Measurements from ENCODE around the gene ZFYVE21.
A peak's percentile ranks its signal among the peaks of the same experiment; 100 is the strongest.

The ZFYVE21 gene

DNA sequence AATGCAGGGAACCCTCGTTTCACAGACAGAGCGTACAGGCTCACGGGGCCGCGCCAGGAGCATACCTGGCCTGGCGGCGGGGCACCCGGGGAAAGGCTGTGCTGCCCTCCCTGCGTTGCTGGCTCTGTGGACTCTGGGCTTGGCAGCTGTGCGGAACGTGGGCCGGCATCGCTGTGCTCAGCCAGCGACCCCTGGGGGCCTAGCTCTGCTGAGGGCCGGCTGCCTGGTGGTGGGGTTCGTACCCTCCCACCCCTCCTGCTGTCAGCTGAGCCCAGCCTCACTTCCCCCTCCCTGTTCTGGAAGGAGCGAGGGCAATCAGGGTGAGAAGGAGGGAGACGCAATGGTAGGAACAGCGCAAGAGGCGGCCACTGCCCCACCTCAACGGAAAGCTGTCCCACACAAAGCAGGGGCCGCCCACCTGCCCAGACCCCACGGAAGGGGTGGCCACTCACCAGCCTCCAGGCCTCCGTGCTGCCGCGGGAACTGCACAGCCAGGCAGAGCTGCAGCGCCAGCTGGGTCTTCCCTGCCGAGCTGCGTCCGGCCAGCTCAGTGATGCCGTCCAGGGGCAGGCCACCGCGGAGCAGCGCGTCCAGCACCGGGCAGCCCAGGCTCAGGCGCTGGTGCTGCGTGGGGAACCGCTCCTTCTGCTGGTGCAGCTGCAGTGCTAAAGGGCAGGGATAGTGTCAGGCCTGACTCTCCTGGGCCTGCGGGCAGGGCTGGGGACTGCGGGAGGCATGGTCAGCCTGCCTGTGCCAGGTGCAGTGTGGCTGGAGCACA lies 8.9 kb upstream of the ZFYVE21 start:
- no peak for DNase-seq

DNA sequence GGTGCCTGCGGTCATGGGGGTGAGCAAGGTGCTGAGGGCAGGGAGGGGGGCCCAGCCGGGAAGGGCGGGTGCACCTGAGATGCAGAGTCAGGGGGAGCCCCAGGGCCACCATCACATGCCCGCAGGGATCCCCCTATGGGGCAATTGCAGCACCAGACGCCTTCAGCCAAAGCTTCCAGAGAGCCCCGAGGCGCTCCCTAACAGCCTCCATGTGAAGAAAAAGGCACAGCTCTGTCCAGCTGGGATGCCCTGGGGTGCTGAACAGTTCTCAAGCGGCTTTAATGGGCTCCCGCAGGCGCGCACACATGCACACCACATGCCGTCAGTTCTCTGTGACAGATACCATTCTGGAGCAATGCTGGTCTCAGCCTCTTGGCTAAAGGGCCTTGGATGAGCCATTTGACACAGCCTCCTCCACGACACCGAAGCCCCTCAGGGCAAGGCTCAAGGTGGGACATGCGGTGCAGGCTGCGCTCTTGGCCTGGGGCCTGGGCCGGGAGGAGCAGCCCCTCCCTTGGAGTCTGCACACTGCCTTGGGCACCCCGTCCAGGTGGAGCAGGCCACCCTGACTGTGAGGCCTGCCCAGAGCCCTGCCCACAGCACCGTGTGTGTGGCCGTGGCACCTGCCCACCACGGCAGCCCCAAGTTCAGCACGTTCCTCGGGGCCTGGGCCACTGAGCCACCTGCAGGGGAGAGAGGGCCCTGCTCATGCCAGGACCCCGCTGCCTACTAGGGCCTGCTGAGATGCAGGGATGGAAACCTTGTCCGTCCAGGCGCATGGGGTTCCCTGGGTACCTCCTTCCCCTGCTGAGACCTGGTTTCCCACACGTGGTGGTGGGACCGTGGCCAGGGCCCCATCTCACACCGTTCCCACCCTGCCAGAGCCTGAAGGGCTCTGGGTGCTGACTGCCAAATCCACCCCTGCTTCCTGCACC lies 8.0 kb upstream of the ZFYVE21 start:
- no peak for DNase-seq

DNA sequence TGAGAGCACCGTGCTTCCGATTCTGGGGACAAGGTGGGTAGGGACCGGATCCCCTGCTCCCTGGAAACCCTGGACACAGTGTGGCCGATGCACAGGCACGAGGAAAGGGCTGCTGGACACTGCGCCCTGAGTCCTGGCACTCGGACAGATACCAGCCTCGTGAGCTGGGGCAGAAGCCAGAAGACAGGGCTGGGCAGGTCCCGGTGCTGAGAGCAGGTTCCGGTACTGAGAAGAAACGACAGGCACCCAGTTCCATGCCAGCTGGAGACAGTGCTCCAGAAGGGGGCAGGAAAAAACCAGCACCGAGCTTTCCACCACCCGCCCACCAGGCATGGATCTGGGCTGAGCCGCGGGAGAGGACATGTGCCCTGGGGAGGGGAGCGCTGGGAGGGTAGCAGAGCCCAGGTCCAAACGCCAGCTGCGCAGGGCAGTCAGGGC lies 6.8 kb upstream of the ZFYVE21 start:
- no peak for DNase-seq

DNA sequence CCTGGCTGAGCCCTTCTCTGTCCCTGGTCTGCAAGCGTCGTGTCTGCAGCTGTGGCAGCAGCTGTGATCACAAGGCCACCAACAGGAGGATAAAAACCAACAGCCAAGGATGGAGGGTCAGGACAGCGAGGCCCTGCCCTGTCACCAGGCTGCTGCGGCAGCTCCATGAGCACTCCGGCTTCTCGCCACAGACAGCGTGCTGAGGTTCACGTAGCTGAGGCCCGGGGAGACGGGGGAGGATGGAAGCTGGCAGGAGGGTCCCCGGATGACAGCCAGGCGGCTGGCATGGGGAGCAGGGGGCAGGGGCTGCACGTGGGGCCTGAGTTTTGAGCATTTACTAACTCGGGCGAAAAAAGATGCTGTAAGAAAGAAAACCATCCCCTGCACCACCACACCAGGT lies 5.8 kb upstream of the ZFYVE21 start:
- no peak for DNase-seq

DNA sequence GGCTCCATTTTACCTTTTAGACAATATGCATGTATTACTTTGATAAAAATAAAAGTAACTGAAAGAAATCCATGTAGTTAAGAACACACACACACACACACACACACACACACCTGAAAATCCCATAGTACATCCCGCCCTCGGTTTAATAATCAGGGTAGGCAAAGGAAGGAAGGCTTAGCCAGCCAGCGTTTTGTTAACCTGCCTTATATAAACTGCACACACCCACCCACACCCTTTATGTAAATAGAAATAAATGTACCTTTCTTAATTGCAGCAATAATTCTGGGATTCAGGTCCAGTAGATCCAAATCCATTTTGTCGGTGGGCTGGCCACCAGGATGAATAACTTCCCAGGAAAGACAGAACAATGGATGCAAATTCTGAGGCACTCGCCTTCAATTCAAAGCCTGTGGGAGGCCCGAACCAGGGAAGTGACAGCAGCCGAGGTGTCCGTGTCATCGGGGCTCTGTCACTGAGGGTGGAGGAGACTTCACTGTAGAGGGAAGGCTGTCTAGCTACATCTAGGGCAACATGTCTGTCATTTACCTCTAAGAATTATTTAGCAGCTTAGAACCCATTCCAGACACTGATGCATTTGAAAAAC lies 4.7 kb upstream of the ZFYVE21 start:
- no peak for DNase-seq

DNA sequence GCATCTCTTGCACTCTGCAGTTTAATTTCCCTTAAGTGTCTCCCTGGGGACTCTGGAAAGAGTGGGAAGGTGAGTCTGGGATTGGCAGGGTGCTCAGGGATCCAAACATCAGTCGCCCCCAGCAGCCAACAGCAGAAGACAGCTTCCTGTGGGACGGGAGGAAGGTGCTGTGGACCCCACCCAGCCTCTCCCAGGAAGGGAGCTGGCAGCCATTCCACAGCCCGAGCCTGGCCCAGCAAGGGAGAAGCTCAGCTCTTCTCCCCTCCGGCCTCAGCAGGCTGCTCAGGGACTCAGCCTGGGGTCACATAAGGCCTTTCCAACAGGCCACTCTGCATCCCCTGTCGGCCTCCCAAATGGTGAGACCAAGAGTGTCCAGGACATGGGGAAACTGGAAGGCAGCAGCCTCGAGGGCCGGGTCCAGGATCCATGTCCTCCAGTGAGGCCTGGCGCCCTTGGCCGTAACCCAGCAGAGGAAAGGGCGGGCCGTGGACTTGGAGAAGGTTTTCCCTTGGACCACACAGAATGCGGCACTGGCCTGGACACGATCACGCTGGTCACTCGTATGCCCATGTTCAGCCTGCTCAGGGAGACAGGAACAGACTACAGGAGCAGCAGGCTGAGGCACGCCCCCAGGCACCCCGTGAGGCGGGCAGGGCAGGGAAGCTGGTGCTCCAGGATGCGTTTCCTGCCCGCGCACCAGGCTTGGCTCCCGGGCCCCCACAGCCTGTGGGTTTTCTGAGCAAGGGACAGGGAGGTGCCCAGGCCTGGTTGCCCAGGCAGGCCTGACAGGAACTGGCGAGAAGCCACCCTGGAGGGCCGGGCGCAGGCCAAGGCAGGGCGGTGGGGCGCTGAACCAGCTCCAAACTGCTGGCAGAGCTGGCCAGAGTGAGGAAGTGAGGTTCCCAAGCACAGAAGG lies 3.8 kb upstream of the ZFYVE21 start:
- no peak for DNase-seq

DNA sequence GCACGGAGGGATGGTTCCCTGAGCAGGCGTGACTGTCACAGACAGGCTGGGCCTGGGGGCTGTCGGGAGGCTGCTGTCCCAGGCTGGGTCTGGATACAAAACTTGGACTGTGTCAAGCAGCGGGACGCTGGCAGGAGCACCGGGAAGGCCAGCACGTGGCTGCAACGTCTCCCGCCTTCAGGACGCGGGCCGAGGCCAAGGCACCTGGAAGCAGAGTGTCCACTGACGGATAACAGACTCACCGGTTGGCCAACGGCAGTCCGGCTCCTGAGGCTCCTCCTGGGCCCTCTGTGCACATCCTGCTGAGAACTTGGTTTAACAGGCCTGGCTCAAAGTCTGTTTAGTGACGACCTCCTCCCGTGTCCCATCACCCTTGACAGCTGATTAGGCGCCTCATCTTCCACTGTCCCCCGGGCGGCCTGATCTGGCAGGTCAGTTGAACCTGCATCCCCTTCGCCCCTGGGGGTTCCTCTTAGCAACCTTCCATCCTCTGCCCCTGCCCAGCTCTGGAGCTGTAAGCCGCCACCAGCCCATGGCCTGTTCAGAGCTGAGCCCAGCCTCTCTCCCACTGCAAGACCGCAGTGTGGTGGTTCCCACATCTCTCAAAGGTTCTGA lies 2.9 kb upstream of the ZFYVE21 start:
- DNase-seq = no peak

DNA sequence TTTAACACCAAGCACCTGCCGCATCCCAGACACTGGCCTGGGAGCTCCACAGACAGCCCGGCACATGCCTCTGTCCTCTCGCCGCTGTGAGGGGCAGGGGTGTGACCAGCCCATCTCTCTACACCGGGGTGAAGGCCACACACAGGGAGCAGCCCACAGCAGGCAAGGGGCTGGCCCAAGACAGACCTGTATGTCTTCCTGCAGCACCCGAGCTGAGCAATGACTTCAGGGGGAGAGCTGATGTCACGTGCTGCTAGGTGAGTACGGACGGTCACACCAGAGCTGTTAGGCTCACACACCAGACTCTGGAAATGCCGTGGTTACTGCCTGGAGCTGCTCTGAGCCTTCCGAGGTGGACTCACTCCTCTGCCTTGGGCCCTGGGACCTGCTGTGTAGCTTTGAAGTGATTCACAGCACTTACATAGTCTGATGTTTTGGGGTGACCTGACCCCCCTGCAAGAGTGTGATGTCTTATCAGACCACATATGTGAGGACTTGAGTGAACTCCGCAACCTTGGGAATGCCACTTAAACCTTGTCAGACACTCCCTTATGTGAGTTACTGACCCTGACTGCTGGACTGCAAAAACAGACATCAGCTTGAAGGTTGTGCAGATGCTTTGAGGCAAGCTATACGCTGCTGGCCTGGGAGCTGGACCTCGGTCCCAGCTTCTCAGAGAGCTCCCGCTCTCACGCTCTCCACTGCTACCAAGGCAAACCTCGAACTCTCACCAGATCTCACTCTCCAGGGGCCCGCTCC lies 2.1 kb upstream of the ZFYVE21 start:
- no peak for DNase-seq

DNA sequence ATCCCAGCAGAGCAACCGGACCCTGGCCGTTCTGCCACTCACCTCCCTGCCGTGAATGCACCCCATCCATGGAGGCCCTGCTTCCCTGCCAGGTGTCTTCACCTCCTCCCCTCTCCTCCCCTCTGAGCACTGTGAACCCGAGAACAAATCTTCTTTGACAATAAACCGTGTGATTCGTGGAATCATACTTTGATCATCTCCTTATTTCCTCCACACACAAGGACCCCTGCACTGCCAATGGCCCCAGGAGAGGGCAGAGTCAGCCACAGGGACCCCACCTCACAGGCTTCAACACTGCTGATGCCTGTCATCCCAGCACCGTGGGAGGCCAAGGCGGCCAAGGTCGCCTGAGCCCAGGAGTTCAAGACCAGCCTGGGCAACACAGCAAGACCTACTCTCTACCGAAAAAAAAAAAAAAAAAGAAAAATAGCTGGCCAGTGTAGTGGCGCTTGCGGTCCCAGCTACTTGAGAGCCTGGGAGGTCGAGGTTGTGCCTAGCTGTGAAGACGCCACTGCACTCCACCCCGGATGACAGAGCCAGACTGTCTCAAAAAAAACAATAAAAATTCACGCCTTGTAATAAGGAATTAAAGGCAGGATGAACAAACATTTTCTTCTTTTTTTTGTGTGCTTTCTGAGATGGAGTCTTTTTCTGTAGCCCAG lies 1.4 kb upstream of the ZFYVE21 start:
- no peak for DNase-seq

DNA sequence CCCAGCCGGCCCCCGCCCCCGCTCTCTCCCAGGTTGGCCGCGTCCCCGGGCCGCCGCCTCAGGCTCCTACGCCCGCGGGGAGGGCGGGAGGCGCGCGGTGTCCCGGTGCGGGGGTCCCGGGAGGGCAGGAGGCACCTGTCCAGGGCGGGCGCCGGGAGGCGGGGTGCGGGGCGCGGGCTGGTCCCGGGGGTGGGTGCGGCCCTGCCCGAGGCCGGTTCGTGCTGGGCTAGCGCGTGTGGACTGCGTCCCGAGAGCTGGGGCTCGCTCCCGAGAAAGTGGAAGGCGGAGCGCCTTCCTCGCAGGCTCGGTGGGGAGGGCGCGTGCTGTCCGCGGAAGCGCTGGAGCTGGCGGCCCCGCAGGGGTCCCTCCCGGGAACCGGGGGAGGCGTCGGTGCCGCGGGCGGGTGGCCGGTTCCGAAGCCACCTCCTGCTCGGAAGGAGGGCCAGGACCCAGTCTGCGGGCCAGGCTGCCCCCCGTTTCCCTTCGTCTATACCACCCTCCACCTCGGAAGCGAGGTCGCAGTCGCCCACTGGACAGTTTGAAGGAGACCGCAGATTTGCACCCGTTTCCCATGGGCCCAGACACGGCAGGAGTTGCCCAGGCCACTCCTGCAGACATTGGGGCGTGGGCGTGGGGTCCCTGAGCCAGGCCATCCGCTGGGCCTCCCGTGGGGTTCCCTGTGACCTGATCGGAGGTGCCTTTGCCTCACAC lies 636 bp downstream of the ZFYVE21 start:
- DNase-seq = no peak

DNA sequence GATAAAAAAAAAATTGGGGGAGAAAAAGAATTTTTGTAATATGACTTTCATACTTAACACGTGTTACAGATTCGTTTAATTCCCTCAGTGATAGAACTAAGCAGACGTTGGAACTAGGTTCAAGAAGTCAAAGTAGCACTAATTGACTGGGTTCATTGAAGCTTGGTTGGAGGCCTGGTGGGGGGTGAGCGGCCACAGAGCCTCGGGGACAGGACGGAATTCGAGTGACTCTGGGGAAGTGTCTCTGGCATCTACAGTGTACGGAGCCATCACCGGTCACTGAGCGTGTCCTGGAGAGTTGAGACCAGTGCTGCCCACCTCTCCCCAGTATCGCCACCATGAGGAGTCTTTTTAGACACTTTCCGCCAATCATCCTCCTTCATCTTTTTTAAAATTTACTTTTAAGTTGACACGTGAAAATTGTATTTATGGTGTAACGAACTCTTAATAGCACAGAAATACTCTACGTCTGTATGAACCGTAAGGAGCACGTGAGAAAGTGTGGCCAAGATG lies 1.3 kb downstream of the ZFYVE21 start:
- no peak for DNase-seq

DNA sequence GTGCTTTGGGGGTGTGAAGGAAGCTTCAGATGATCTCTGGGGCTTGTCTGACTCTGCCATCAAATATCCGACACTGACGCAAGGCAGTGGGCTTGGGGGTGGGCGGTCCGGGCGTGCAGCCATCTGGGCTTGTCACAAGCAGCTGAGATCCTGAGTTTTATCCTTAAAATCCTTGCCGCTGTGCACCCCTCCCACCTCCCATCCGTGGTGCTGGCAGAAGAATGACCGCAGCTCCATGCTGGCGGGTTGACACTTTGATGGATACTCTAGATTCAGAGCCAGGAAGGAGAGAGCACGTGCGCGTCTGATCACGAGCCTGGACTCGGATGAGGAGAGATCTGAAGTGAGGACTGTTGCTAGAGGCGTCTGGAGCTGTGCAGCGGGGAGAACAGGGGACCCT lies 3.0 kb downstream of the ZFYVE21 start:
- DNase-seq = no peak

DNA sequence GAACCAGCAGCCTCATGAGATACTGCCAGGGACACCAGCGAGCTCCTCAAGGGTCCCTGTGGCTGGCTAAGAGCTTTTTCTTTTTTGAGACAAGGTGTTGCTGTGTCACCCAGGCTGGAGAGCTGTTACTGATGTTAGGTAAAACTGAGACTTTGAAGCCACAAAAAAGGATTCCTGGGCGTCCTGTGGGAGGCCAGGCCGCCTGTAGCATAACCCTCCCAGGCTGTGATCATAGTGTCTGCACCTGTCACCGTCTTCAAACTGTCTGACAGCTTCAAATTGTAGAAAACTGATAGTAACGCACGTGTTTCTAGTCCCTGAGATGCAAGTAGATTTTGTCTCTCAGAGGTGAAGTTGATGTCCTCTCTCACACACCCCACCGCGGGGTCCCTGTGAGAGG lies 4.1 kb downstream of the ZFYVE21 start:
- DNase-seq = no peak

DNA sequence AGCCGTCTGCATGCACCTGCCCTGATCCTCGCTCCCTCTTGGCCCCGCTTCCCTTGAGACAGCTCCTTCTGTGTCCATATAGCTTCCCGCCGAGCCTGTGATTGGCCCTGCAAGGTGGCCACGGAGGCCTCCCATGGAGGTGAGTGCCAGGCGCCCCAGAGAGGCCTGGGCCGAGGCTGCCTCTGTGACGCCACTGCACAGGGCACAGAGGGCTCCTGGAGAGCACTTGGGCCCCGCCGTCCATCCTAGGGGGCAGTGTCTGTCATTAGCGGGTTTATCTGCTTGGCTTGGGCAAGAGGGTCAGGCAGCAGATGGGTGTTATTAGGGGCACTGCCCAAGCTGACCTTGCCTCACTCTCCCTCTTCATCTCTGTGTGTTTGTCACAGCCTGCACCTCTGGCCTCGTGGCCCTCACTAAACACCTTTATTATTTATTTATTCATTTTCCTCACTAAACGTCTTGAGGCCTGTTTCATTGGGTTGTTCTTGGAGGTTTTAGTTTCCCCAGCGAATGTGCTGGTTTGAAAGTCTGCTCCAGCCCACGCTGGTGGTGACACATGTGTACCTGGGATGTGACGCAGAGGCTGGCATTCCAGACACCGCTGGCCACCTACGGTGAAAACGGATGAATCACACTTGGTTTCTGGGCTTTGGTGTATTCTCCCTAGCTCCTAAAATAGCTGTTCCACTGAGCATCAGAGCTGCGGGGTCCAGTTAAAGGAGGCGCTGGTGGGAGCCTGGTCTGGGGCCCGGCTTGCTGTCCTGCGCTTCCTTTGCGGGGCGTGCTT lies 5.9 kb downstream of the ZFYVE21 start:
- peak; percentile 79 for DNase-seq

DNA sequence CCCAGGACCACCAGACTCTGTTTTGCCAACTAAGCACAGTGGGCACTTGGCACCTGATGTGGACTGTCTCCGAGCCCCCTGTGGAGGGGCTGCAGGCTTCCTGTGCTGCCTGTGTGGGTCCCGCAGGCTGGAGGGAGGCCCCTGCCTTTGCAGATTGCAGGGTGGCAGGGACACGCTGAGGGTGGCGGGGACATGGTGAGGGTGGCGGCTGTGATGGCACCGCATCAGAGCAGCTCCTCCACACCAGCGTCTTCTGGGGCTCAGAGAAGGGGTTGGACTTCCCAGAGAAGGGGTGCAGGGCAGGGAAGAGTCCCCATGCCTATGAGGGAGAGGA lies 8.1 kb downstream of the ZFYVE21 start:
- DNase-seq = no peak

DNA sequence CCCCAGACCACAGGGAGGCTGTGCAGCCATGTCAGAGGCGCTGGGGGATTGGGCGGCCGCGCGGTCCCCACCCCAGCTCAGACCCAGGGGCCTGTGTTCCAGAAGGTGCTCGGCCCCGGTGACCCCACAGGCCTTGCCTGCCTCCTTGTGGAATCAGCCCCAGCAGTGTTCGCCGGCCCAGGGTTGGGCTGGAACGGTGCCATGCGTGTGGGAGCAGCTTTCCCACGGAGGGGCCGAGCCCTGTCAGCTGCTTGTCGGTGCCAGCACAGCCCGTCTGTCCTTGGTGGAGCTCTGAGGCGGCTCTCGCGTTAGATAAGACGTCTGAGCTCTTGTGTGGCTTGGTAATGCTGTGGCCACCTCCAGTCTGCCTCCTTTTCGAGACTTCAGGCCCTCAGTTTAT lies 8.5 kb downstream of the ZFYVE21 start:
- DNase-seq = no peak

DNA sequence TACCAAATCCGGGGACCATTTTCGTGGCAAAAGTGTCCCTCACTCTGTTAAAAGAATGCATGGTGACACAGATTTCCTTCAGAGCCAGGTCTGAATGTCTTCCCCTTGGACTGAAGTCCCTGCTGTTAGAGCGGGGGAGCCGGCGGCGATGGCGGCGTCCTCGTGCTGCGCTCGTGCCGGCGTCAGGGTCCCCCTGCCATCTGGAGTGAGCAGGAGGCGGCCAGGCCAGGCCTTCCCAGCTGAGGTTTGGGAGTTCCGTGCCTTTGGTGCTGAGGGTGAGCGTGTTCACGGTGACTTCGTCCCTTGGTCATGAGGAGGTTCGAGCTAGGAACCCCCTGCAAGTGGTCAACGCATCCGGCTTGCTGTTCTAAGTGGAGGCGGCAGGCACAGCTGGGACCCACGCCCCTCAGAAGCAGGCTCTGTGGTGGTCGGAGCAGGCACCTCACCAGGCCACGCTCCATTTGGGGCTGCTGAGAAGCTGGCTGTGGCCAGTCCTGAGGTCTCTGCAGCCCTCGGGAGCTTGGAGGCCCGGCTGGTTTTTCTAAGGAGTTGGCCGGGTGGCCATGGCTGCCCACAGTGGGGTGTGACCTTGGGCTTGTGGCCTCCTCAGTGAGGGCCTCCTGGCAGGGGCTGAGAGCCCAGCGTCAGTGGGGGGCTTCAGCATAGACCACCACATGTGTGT lies 9.5 kb downstream of the ZFYVE21 start:
- no peak for DNase-seq

DNA sequence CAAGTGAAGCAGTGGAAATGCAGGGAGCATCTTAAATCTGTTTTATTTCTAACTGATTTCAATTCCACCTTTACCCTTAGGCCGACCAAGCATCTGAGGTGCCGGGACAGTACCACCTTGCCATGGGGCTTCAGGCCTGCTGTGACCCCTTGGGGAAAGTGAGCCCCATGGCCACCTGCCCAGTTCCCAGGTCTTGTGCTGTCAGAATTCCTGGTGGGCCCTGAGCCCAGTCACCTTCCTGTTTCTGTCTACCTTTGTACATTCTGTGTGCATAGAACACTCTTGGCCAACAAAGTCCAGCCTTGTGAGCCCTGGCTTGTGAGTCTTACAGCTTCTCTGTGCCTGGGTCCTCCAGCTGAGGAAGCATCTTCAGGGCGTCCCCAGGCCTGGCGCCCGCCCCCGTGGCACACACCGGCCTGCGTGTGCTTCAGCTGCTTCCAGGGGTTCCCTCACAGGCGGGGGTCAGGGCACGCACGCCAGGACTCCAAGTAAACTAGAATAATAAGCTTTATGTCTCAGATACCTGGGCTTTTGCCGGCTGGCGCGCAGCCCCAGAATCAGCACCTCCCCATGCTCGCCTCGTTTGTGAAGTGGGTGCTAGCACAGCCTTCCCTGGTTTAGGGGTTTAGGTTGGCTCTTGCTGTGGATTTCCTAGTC lies 10.3 kb downstream of the ZFYVE21 start:
- no peak for DNase-seq
